Large intestine (tissue), 3 donors: Measurements from ENCODE around the gene FDX2. TPM values are rescaled to one million over a fixed set of nuclear protein-coding genes. Genes with fewer than 3 reads are reported as not detected.
A peak's percentile ranks its signal among the peaks of the same experiment; 100 is the strongest.
"Not testable (repeated sequence)": the region's sequence is repeated elsewhere in the genome, so short reads cannot be mapped to it uniquely, and the experiment has no call there.

Source experiments
- DNase-seq, 2 donors: peaks; one replicate each; pipeline versions ENCODE4 v3.0.0 to v3.0.0-alpha.2; 2013
- H3K27ac ChIP-seq: one replicate; pipeline ENCODE4 v1.5.1; 2013; ENCODE audit warnings: low read length
- H3K27me3 ChIP-seq: 2 replicates; pipeline ENCODE4 v1.6.1; 2013; ENCODE audit warnings: low read length; ENCODE audit not compliant: control insufficient read depth, insufficient read depth
- H3K36me3 ChIP-seq: 2 replicates; pipeline ENCODE4 v1.6.1; 2013; ENCODE audit warnings: low read length; ENCODE audit not compliant: control insufficient read depth, insufficient read depth
- H3K4me1 ChIP-seq: one replicate; pipeline ENCODE4 v1.6.1; 2013; ENCODE audit warnings: low read length; ENCODE audit not compliant: control insufficient read depth, insufficient read depth
- H3K4me3 ChIP-seq: one replicate; pipeline ENCODE4 v1.5.1; 2013; ENCODE audit warnings: low read length
- H3K9me3 ChIP-seq: one replicate; pipeline ENCODE4 v1.6.1; 2013; ENCODE audit warnings: mild to moderate bottlenecking, low read depth, low read length, moderate library complexity; ENCODE audit not compliant: control insufficient read depth
- WGBS: methylation state at CpG from one replicate; pipeline ENCODE4 v1.1.5; 2013; ENCODE audit warnings: low lambda C conversion rate; ENCODE audit not compliant: insufficient coverage; 5-methylcytosine and 5-hydroxymethylcytosine counted together
- polyA plus RNA-seq: library from polyadenylated mRNA; unstranded; fragments of 120-200 nt; gene quantifications from one replicate; pipeline ENCODE4 v1.2.1, GENCODE V29; 2013

Gene FDX2
- polyA plus RNA-seq, 1 donor: 17.9 TPM

GRCh38 chr19:10352764-10353671 is 37.2 kb upstream of the FDX2 start:
- H3K4me3 ChIP-seq: peak overlapping the region; percentile 3
- H3K4me1 ChIP-seq: peaks cover 11% of the 10 kb centered on the region
- WGBS: no CpG with 5 or more reads among the region's 63 CpGs
- peak; percentile 70 to 86 for DNase-seq
- peaks cover 40% of the 10 kb centered on the region for H3K36me3 ChIP-seq
- no peaks in the 10 kb centered on the region for H3K9me3 ChIP-seq
- no peaks in the 10 kb centered on the region for H3K27me3 ChIP-seq
- H3K27ac ChIP-seq: no peak overlapping the region

- WGBS: 60% methylated on average over 3 of the region's 10 CpGs
- H3K27me3 ChIP-seq: no peaks in the 10 kb centered on the region
- H3K36me3 ChIP-seq: peaks cover 7% of the 10 kb centered on the region
- H3K9me3 ChIP-seq: no peaks in the 10 kb centered on the region
- no peak overlapping the region for H3K4me3 ChIP-seq
- H3K4me1 ChIP-seq: no peaks in the 10 kb centered on the region
- no peak overlapping the region for H3K27ac ChIP-seq
- DNase-seq: no peak
Measured at GRCh38 chr19:10346509-10346908, 30.7 kb upstream of the FDX2 start.

DNA sequence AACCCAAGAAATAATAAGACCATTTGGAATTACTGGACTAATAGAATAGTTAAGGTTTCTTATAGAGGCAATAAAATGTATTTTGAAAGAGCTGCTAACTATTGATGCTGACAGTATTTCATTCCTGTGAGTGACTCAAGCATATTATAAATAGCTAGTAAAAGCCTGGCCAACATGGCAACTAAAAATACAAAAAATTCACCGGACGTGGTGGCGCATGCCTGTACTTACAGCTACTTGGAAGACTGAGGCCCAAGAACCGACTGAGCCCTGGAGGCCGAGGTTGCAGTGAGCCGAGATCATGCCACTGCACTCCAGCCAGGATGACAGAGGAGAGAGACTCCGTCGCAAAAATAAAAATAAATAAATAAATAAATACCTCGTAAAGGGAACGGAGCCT is 29.0 kb upstream of the FDX2 start:
- Histone ChIP-seq H3K27ac (no peak overlapping the region), H3K4me1 (no peaks in the 10 kb centered on the region), H3K36me3 (peaks cover 2% of the 10 kb centered on the region), H3K4me3 (no peak overlapping the region), H3K9me3 (no peaks in the 10 kb centered on the region), H3K27me3 (no peaks in the 10 kb centered on the region)
- no peak for DNase-seq
- no CpG with 5 or more reads among the region's 10 CpGs for WGBS

GRCh38 chr19:10343495-10343894 is 27.7 kb upstream of the FDX2 start:
- DNase-seq: no peak
- Histone ChIP-seq H3K27me3 (no peaks in the 10 kb centered on the region), H3K36me3 (no peaks in the 10 kb centered on the region), H3K4me1 (no peaks in the 10 kb centered on the region), H3K9me3 (no peaks in the 10 kb centered on the region), H3K27ac (no peak overlapping the region), H3K4me3 (no peak overlapping the region)
- no CpG with 5 or more reads among the region's 2 CpGs for WGBS

GRCh38 chr19:10339977-10340376 is 24.2 kb upstream of the FDX2 start:
- no peak for DNase-seq
- Histone ChIP-seq H3K36me3 (no peaks in the 10 kb centered on the region), H3K9me3 (no peaks in the 10 kb centered on the region), H3K27ac (no peak overlapping the region), H3K27me3 (no peaks in the 10 kb centered on the region), H3K4me1 (peaks cover 3% of the 10 kb centered on the region), H3K4me3 (no peak overlapping the region)
- WGBS: 100% methylated on average over 1 of the region's 5 CpGs

DNA sequence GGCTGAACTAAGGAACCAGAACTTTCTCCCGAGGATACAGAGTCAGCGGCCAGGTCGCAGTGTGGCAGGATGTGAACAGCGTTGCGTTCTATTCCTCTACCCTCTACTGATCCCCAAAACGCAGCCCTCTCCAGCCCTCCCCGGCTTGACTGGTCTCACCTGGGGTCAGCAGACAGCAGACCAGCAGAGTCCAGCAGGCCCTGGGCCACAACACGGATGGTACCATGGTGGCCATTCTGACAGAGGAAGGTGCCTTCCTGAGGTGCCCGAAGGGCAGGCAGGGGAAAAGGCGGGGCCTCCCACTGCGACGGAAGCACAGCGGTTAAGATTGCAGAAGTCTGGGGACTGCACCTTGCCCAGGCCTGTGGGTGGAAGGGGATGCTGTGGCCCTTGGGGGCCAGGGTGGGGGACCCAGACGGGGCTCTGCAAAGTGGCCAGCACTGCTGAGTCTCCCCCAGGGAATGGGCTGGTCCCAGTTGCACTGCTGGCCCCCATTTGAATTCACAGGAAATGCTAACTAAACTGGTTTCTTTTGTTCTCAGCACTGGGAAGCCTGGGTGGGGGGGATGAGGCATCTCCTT is 23.7 kb upstream of the FDX2 start, which contains the start of gene ICAM3:
Gene ICAM3 (minus strand): TSS at position 245 of the 581 bp plus-strand sequence. CDS start 10 bp downstream, at position 235.
- no peaks in the 10 kb centered on the region for H3K36me3 ChIP-seq
- H3K4me1 ChIP-seq: peaks cover 4% of the 10 kb centered on the region
- H3K4me3 ChIP-seq: no peak within 1 kb of the TSS
- H3K9me3 ChIP-seq: no peaks in the 10 kb centered on the region
- no peak for DNase-seq
- no CpG with 5 or more reads among the region's 14 CpGs for WGBS
- H3K27ac ChIP-seq: no peak within 1 kb of the TSS
- no peaks in the 10 kb centered on the region for H3K27me3 ChIP-seq

DNA sequence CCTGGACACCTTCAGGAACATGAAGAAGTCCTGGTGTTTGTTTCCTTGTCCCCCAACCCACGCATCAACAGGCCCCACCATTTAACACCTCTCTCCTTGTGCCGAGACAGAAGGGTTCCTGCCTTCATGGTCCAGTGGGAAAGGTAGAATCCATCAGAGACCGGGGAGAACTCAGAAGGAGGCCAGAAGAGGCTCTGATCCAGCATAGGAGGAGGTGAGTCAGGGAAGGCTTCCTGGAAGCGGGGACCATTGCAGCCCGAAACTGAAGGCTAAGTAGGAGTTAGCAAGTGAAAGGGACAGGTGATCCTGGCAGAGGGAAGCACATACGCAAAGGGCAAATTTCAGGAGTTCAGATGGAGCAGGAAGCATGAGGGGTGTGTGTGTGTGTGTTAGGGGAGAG is 23.1 kb upstream of the FDX2 start:
- DNase-seq: no peak
- Histone ChIP-seq H3K36me3 (no peaks in the 10 kb centered on the region), H3K27ac (no peak overlapping the region), H3K9me3 (no peaks in the 10 kb centered on the region), H3K27me3 (no peaks in the 10 kb centered on the region), H3K4me3 (no peak overlapping the region), H3K4me1 (peaks cover 6% of the 10 kb centered on the region)
- WGBS: no CpG with 5 or more reads among the region's 6 CpGs

DNA sequence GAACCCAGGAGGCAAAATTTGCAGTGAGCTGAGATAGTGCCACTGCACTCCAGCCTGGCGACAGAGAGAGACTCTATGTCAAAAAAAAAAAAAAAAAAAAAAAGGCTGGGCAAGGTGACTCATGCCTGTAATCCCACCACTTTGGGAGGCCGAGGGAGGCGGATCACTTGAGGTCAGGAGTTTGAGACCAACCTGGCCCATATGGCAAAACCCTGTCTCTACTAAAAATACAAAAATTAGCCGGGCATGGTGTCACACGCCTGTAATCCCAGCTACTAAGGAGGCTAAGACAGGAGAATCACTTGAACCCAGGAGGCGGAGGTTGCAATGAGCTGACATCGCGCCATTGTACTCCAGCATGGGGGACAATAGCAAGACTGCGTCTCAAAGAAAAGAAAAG is 20.9 kb upstream of the FDX2 start:
- not testable (repeated sequence) for H3K4me1 ChIP-seq, H3K4me3 ChIP-seq, H3K36me3 ChIP-seq, DNase-seq, H3K27ac ChIP-seq, H3K27me3 ChIP-seq, H3K9me3 ChIP-seq
- no CpG with 5 or more reads among the region's 9 CpGs for WGBS

DNA sequence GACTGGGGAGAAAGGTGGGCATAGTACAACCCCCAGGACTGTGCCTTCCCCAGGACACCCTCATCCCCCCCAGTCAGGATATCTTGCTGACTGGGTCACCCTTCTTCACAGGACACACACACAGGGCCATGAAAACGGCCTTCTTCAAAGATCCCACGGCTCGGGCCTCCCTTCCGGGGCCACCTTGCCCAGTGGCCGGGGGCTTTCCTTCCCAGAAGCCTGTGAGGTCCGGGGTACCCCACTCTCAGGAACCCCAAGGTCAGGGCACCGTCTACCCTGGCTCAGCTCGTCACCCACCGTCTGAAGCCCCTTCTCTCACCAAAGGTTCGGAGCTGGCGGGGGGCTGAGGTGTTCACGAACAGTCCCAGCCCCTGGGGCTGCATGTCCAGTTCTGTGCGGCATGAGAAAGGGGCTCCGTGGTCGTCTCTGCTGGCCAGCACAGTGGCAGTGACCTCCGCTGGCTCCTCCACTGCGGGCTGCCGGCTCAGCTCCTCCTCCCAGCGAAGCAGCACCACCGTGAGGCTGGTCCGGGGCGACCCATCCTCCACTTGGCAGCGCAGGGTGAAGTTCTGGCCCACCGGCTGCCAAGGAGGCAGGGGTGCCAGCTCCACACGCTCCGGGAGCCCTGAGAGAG is 19.7 kb upstream of the FDX2 start:
- Histone ChIP-seq H3K9me3 (no peaks in the 10 kb centered on the region), H3K27me3 (no peaks in the 10 kb centered on the region), H3K27ac (no peak overlapping the region), H3K36me3 (peaks cover 6% of the 10 kb centered on the region), H3K4me3 (peak overlapping the region; percentile 74), H3K4me1 (peaks cover 12% of the 10 kb centered on the region)
- DNase-seq: no peak
- WGBS: no CpG with 5 or more reads among the region's 26 CpGs

DNA sequence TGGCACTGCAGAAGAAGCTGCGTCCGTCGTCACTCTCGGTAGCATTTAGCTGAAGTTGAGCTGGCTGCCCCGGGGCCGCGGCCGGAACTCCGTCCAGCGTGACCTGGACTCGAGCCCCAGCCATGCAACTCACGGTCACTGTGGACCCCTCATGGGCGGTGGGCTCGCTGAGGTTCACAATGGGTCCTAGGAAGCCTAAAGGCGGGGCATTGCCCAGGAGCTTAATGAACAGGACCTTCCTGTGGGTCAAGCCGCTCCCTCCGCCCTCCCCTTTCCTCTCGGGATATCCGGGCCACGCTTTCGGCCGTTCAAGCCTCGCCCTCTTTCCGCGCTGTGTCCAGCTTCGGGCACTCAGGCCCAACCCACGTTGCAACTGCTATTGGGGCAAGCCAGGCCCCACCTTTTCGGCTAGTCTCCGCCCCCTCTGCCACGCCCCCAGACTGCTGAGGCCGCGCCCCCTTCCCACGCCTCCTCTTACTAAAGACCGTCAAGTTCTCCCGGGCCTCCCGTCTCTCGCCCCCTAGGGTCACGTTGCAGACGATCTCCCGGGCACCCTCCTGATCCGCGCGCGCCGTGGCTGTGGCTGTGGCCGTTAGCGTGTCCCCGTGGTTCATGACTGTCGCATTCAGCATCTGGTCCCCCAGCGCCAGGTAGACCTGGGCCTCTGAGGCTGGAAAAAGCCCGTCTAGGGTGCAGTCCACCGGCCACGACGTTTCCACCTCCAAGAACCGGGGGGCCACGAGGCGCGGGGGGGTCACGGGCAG is 19.0 kb upstream of the FDX2 start:
- Histone ChIP-seq H3K4me3 (peak overlapping the region; percentile 74), H3K4me1 (peaks cover 12% of the 10 kb centered on the region), H3K27me3 (no peaks in the 10 kb centered on the region), H3K9me3 (no peaks in the 10 kb centered on the region), H3K27ac (peak overlapping the region; percentile 86), H3K36me3 (peaks cover 13% of the 10 kb centered on the region)
- peak; percentile 91 to 94 for DNase-seq
- no CpG with 5 or more reads among the region's 59 CpGs for WGBS
